Uterus (tissue), 4 donors: Measurements from ENCODE around the gene TTC22. TPM values are rescaled to one million over a fixed set of nuclear protein-coding genes. Genes with fewer than 3 reads are reported as not detected.

Source experiments
- DNase-seq, 2 donors: peaks; one replicate each; pipeline ENCODE4 v3.0.0-alpha.2; 2019 to 2020
- H3K27ac ChIP-seq, 2 donors: fragments of 200-600 bp; sonication (generic); 1 replicate in 1 of 2; 2 replicates in 1 of 2; pipeline ENCODE4 v1.5.1; 2016 to 2018
- H3K27me3 ChIP-seq, 2 donors: fragments of 200-600 bp; sonication (generic); one replicate each; pipeline ENCODE4 v1.5.1; 2018 to 2019; ENCODE audit warnings: control low read depth in 1 of 2
- H3K36me3 ChIP-seq, 2 donors: fragments of 200-600 bp; sonication (generic); one replicate each; pipeline ENCODE4 v1.5.1; 2019; ENCODE audit warnings: control low read depth in 1 of 2
- H3K4me1 ChIP-seq, 2 donors: fragments of 200-600 bp; sonication (generic); one replicate each; pipeline ENCODE4 v1.5.1; 2018 to 2019; ENCODE audit warnings: control low read depth in 1 of 2
- H3K4me3 ChIP-seq, 2 donors: fragments of 200-600 bp; sonication (generic); 1 replicate in 1 of 2; 2 replicates in 1 of 2; pipeline ENCODE4 v1.5.1; 2018 to 2019; ENCODE audit warnings: mild to moderate bottlenecking in 1 of 2
- H3K9me3 ChIP-seq, 2 donors: fragments of 200-600 bp; sonication (generic); one replicate each; pipeline ENCODE4 v1.5.1; 2019; ENCODE audit warnings: control low read depth in 1 of 2
- POLR2A ChIP-seq, 2 donors: fragments of 450-650 bp; IDR thresholded peaks; one replicate each; pipeline ENCODE4 v1.6.1; 2016; ENCODE audit warnings: antibody characterized with exemption in 2 of 2, mild to moderate bottlenecking in 1 of 2, moderate library complexity in 1 of 2
- intact Hi-C: fragments of 100-400 bp; cut with DNase I; formaldehyde crosslinking; loops from one replicate; pipeline ENCODE4 v1.15.1; 2023; ENCODE audit warnings: low total_unique reads
- total RNA-seq, 4 donors: library from RNA; depleted of rRNA in 3 of 4; stranded (reverse); fragments of >200 nt in 3 of 4; gene quantifications; one replicate each; pipeline versions ENCODE4 v1.1.0 to v1.2.4, GENCODE V29; 2014 to 2023
- TF ChIP-seq, protein P1 (sequence below), 4 experiments: fragments of 200-600 bp in 2 of 4; fragments of 450-650 bp in 2 of 4; sonication (generic) in 2 of 4; IDR thresholded peaks; one replicate each; pipeline ENCODE4 v1.5.1; 2016 to 2019; ENCODE audit warnings: antibody characterized with exemption in 4 of 4, mild to moderate bottlenecking in 2 of 4, moderate library complexity in 1 of 4
- donor health status: DM: yes; HTN: yes; CAD: no.

TTC22 gene
- total RNA-seq, 4 donors from 2014 or later = 3.2 to 5.3 TPM; not detected in 2

DNA sequence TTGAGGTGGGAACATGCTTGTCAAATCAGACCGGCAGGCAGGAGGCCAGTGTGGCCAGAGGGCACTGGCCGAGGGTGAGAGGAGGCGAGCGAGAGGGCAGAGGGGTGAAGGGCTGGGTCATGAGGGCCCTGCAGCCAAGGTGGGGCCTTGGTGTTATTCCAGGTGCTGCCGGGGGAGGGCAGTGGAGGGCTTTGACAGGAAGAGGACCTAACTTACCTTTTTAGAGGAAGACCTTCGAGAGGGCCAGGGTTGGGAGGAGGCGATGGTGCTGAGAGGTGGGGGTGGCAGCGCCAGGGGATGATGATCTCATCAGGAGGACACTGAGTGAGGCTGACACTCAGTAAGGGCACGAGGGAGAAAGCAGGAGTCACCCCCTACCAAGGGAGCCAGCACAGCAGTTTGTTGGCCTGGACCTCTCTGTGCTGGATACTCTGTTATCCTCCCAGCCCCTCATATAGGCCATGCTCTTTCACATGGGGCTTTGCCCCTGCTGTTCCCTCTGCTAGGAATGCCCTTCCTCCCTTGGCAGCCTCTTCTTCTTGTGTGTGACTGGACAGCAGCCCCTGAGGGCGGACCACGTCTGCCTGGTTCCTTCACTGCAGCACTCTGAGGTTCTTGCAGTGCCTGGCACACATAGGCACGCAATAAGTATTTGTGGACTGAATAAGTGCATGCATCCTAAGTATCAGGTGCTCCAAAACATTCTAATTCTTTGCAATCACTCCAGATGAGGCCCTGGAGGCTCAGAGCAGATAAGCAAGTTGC lies 7.5 kb upstream of the TTC22 start:
- Histone ChIP-seq H3K9me3 (no peaks in the 10 kb centered on the region), H3K36me3 (no peaks in the 10 kb centered on the region), H3K4me3 (no peak overlapping the region), H3K4me1 (no peaks in the 10 kb centered on the region), H3K27me3 (no peaks in the 10 kb centered on the region), H3K27ac (no peak overlapping the region)
- DNase-seq = no peak
- intact Hi-C loops = no loop called here
- TF ChIP-seq, protein P1, sequence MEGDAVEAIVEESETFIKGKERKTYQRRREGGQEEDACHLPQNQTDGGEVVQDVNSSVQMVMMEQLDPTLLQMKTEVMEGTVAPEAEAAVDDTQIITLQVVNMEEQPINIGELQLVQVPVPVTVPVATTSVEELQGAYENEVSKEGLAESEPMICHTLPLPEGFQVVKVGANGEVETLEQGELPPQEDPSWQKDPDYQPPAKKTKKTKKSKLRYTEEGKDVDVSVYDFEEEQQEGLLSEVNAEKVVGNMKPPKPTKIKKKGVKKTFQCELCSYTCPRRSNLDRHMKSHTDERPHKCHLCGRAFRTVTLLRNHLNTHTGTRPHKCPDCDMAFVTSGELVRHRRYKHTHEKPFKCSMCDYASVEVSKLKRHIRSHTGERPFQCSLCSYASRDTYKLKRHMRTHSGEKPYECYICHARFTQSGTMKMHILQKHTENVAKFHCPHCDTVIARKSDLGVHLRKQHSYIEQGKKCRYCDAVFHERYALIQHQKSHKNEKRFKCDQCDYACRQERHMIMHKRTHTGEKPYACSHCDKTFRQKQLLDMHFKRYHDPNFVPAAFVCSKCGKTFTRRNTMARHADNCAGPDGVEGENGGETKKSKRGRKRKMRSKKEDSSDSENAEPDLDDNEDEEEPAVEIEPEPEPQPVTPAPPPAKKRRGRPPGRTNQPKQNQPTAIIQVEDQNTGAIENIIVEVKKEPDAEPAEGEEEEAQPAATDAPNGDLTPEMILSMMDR (IDR thresholded peaks at IDR 0.05) = no peak
- no peak for TF ChIP-seq POLR2A (IDR thresholded peaks at IDR 0.05)

DNA sequence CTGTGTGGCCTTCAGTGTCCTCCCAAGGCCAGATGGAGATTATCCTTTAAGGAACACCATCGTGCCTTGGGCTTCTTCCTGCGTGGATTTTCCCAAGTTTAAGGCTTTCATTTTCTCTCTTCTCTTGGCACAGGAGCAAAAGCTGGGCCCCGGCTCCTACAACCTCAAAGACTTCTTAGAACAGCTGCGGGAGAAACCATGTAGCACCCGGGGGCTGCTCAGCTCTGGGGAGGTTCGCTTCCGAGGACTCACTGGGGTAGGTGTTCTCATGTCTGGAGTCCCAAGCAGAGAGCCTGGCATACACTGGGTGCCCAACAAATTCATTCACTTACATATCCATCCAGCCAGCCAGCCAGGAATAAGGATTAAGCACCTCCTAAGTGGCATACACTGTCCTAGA lies 6.6 kb upstream of the TTC22 start:
- intact Hi-C loops = no loop called here
- Histone ChIP-seq H3K27ac (no peak overlapping the region), H3K4me1 (no peaks in the 10 kb centered on the region), H3K36me3 (no peaks in the 10 kb centered on the region), H3K27me3 (no peaks in the 10 kb centered on the region), H3K9me3 (no peaks in the 10 kb centered on the region), H3K4me3 (no peak overlapping the region)
- no peak for DNase-seq
- TF ChIP-seq, protein P1 (IDR thresholded peaks at IDR 0.05) = no peak
- TF ChIP-seq POLR2A (IDR thresholded peaks at IDR 0.05) = no peak

DNA sequence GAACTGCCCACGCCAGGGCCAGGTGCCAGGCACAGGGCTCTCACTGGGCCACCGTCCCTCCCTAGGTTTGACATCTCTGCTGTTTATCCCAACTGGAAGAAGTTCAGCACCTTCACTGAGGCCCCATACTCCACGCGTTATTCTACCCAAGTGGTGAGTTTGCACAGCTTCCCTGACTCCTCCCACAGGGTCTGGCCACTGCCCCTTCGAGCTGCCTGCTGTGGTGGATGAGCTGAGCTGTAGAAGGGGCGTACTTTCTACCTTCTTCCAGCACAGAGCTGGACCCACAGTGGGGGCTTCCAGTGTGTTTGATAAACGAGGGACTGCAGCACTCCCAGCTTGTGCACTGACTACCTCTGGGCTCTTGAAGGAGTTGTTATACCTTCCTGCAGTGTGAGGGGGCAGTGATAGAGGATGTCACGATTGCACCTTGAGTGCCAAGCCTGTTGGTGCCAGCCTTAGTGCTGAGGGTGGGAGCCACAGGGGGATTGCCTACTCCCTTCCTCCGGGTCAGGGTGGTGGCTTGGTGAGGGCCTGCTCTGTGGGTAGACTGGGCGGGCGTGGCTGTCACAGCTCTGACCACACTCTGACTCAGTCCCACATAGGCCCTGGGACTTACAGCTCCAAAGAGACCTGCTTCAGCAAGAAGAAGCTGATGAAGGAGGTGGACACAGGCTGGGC lies 5.9 kb upstream of the TTC22 start:
- DNase-seq = no peak
- H3K9me3 ChIP-seq = no peaks in the 10 kb centered on the region
- H3K27ac ChIP-seq = no peak overlapping the region
- no peak for TF ChIP-seq POLR2A (IDR thresholded peaks at IDR 0.05)
- no peaks in the 10 kb centered on the region for H3K27me3 ChIP-seq
- no peaks in the 10 kb centered on the region for H3K4me1 ChIP-seq
- no peak overlapping the region for H3K4me3 ChIP-seq
- intact Hi-C loops = no loop called here
- H3K36me3 ChIP-seq = no peaks in the 10 kb centered on the region

DNA sequence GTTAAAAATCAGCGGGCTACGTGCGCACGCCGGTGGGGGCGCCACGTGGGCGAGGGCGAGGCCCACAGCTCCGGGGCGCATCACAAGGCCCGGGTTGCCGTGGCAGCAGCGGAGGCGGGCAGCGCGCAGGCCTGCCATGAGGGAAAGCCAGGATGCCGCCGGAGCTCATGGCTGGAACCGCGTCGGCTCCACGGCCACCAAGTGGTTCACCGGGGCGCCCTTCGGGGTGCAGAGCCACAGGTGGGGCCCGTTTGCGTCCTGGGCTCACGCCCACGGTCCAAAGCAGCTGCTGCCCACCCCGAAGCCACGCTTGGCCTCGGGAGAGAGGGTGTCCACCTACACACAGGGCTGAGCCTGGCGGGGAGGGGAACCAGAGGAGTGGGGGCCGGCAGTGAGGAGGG lies 4.9 kb upstream of the TTC22 start:
- no peaks in the 10 kb centered on the region for H3K9me3 ChIP-seq
- DNase-seq = no peak
- intact Hi-C loops = no loop called here
- H3K27me3 ChIP-seq = no peaks in the 10 kb centered on the region
- no peaks in the 10 kb centered on the region for H3K4me1 ChIP-seq
- TF ChIP-seq, protein P1 (IDR thresholded peaks at IDR 0.05) = no peak
- TF ChIP-seq POLR2A (IDR thresholded peaks at IDR 0.05) = no peak
- H3K36me3 ChIP-seq = no peaks in the 10 kb centered on the region
- H3K4me3 ChIP-seq = no peak overlapping the region
- H3K27ac ChIP-seq = no peak overlapping the region

DNA sequence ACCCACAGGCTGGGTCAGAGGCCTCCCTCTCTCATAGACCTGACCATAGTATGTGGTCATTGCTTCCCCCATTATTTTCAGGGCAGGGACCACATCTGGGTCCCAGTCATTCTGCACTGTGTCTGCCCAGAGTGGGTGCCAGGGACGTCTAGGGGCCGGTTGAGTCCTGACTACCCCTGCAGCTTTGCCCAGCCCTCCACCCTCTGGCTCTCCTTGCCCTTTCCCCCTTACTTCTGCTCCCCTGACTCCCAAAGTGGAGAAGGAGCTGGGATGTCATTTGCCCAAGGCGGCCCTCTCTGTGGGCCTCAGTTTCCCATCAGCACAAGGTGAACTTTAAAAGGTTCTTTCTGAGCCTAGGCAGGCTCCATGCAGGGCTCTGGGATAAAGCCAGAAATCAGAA lies 4.3 kb upstream of the TTC22 start:
- Histone ChIP-seq H3K27ac (no peak overlapping the region), H3K4me1 (no peaks in the 10 kb centered on the region), H3K36me3 (no peaks in the 10 kb centered on the region), H3K9me3 (no peaks in the 10 kb centered on the region), H3K4me3 (no peak overlapping the region), H3K27me3 (no peaks in the 10 kb centered on the region)
- no peak for DNase-seq
- TF ChIP-seq, protein P1 (IDR thresholded peaks at IDR 0.05) = no peak
- no peak for TF ChIP-seq POLR2A (IDR thresholded peaks at IDR 0.05)
- intact Hi-C loops = no loop called here
